Measurements from ENCODE around the gene AGER. TPM values are rescaled to one million over a fixed set of nuclear protein-coding genes. Genes with fewer than 3 reads are reported as not detected.

Gene AGER
- polyA plus RNA-seq, 1 of the 3 experiments (the other 2 are of a cell fraction) = 3.5 TPM

GRCh38 chr6:32147401-32148132 is 36.5 kb downstream of the AGER start:
- H3K9me2 ChIP-seq = no peaks in the 10 kb centered on the region
- no peaks in the 10 kb centered on the region for H3K79me2 ChIP-seq (ENCODE audit: insufficient read depth)
- POLR2A ChIA-PET = no interaction called here
- H3K9me3 ChIP-seq = no peaks in the 10 kb centered on the region
- no peak overlapping the region for H3K4me2 ChIP-seq
- WGBS (ENCODE audit: low lambda C conversion rate) = 100% methylated on average over 4 of the region's 4 CpGs
- peaks cover 3% of the 10 kb centered on the region for H3F3A ChIP-seq (replicated peaks; ENCODE audit: insufficient read depth)
- H2AFZ ChIP-seq (ENCODE audit: low read depth) = no peak overlapping the region
- H3K36me3 ChIP-seq (replicated peaks in 1 of 2; ENCODE audit: control insufficient read depth in 1 of 2, insufficient read depth in 2 of 2, low read length in 1 of 2) = no peaks in the 10 kb centered on the region
- H3K4me1 ChIP-seq (ENCODE audit: control insufficient read depth in 1 of 2, insufficient read depth in 2 of 2, low read depth in 1 of 2, low read length in 1 of 2) = peaks cover 6 to 12% of the 10 kb centered on the region in 2 experiments; a peak in 3 of 4 replicates
- H3K9ac ChIP-seq = no peak overlapping the region
- CTCF ChIA-PET = no interaction called here
- H3K27ac ChIP-seq (ENCODE audit: low read depth in 2 of 2, low read length in 1 of 2) = no peak overlapping the region
- no peaks in the 10 kb centered on the region for H4K20me1 ChIP-seq (ENCODE audit: insufficient read depth)
- DNase-seq = no peak
- no peaks in the 10 kb centered on the region for H3K27me3 ChIP-seq (ENCODE audit: insufficient read depth)
- TF ChIP-seq SMC3 (IDR thresholded peaks at IDR 0.05; ENCODE audit: low read depth, low read length) (no peak), REST (IDR thresholded peaks at IDR 0.05; ENCODE audit: low read depth, low read length) (no peak), SIN3A (IDR thresholded peaks at IDR 0.05; ENCODE audit: borderline replicate concordance, low read depth, low read length) (no peak), TAF1 (IDR thresholded peaks at IDR 0.05; ENCODE audit: borderline replicate concordance, low read depth, low read length) (no peak), FOSL2 (IDR thresholded peaks at IDR 0.05; ENCODE audit: borderline replicate concordance, low read depth) (no peak), RCOR1 (IDR thresholded peaks at IDR 0.05; ENCODE audit: low read length) (no peak), RFX5 (IDR thresholded peaks at IDR 0.05; ENCODE audit: low read length) (no peak), RAD21 (IDR thresholded peaks at IDR 0.05; ENCODE audit: low read length) (no peak), IRF3 (IDR thresholded peaks at IDR 0.05; ENCODE audit: low read depth, low read length) (no peak), PBX3 (IDR thresholded peaks at IDR 0.05) (no peak), NRF1 (IDR thresholded peaks at IDR 0.05; ENCODE audit: low read depth, low read length) (no peak), GATA2 (CRISPR knock-in tag; IDR thresholded peaks at IDR 0.05) (no peak), TEAD4 (IDR thresholded peaks at IDR 0.05; ENCODE audit: borderline replicate concordance, insufficient read depth) (no peak)
- no peak overlapping the region for H3K4me3 ChIP-seq (ENCODE audit: low read depth in 2 of 2, low read length in 1 of 2)
